Breast epithelium (tissue), 3 donors: Measurements from ENCODE around the gene OAS2.

Experiments used
- POLR2A ChIP-seq: fragments of 450-650 bp; IDR thresholded peaks from one replicate; pipeline ENCODE4 v1.6.1; 2016; ENCODE audit warnings: antibody characterized with exemption, mild to moderate bottlenecking, moderate library complexity
- POLR2AphosphoS5 ChIP-seq, 3 donors: sonication (generic); formaldehyde crosslinking; IDR thresholded peaks; one replicate each; pipeline ENCODE4 v1.6.1; 2017; ENCODE audit warnings: antibody characterized with exemption in 3 of 3
- TF ChIP-seq, protein P1 (sequence below), 3 donors: fragments of 450-650 bp; IDR thresholded peaks; one replicate each; pipeline ENCODE4 v1.5.1; 2016 to 2017; ENCODE audit warnings: antibody characterized with exemption in 3 of 3, mild to moderate bottlenecking in 3 of 3, moderate library complexity in 3 of 3

DNA sequence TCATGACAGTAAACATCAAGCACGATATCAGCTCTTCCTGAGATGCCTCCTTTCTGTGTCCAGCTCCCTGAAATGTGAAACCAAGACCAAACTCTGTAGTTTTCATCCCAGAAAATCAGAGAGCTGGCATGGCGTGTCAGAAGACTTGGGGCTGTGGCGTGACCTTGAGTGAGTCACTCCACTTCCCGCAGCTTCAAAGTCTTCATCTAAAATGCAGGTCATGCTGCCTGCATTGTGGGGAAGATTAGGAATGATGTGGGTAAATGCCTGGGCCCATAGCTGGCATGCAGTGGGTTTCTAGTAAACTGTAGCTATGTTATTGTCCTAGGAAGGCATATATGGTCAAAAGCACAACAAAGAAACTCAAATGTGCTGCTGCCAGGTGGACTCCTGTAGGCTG, 28.8 kb downstream of the OAS2 start:
- TF ChIP-seq, protein P1, sequence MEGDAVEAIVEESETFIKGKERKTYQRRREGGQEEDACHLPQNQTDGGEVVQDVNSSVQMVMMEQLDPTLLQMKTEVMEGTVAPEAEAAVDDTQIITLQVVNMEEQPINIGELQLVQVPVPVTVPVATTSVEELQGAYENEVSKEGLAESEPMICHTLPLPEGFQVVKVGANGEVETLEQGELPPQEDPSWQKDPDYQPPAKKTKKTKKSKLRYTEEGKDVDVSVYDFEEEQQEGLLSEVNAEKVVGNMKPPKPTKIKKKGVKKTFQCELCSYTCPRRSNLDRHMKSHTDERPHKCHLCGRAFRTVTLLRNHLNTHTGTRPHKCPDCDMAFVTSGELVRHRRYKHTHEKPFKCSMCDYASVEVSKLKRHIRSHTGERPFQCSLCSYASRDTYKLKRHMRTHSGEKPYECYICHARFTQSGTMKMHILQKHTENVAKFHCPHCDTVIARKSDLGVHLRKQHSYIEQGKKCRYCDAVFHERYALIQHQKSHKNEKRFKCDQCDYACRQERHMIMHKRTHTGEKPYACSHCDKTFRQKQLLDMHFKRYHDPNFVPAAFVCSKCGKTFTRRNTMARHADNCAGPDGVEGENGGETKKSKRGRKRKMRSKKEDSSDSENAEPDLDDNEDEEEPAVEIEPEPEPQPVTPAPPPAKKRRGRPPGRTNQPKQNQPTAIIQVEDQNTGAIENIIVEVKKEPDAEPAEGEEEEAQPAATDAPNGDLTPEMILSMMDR (IDR thresholded peaks at IDR 0.05) = no peak
- TF ChIP-seq POLR2AphosphoS5 (IDR thresholded peaks at IDR 0.05) (no peak), POLR2A (no peak)
